22Rv1 (cell line): ENCODE measurements around the gene TRIM3.

ENCODE experiments used
- ZFX ChIP-seq: fragments of 450-650 bp; IDR thresholded peaks from 2 replicates; pipeline ENCODE4 v1.6.1; 2017; ENCODE audit warnings: antibody characterized with exemption, borderline replicate concordance
- TF ChIP-seq, protein P1 (sequence below): fragments of 450-650 bp; IDR thresholded peaks from 2 replicates; pipeline ENCODE4 v1.5.1; 2017; ENCODE audit warnings: mild to moderate bottlenecking

DNA sequence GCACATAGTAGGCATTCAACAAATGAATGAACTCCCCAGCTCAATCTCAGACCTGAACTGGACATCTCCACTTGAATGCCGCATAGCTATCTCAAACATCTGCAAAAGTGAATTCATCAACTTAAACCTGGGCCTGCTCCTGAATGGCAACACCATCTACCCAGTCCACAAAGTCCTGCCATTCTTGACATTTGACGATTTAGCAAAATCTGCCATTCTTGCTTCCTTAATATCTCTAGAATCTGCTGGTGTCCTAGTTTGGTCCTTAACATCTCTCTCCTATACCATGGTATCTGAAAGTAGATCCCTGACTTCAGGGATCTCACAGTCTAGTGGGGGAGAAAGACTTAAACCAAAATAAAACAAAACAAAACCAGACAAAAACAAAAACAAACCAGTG is 20.6 kb downstream of the TRIM3 start:
- TF ChIP-seq, protein P1, sequence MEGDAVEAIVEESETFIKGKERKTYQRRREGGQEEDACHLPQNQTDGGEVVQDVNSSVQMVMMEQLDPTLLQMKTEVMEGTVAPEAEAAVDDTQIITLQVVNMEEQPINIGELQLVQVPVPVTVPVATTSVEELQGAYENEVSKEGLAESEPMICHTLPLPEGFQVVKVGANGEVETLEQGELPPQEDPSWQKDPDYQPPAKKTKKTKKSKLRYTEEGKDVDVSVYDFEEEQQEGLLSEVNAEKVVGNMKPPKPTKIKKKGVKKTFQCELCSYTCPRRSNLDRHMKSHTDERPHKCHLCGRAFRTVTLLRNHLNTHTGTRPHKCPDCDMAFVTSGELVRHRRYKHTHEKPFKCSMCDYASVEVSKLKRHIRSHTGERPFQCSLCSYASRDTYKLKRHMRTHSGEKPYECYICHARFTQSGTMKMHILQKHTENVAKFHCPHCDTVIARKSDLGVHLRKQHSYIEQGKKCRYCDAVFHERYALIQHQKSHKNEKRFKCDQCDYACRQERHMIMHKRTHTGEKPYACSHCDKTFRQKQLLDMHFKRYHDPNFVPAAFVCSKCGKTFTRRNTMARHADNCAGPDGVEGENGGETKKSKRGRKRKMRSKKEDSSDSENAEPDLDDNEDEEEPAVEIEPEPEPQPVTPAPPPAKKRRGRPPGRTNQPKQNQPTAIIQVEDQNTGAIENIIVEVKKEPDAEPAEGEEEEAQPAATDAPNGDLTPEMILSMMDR: no peak
- TF ChIP-seq ZFX: no peak
